GM12878 (cell line): ENCODE measurements around the gene BHLHE41.

ENCODE experiments used
- BHLHE40 ChIP-seq, 2 experiments: fragments of 450-650 bp in 1 of 2; IDR thresholded peaks; 2 replicates each; pipeline ENCODE4 v1.6.1; 2011 to 2017; ENCODE audit warnings: low read depth in 2 of 2, borderline replicate concordance in 1 of 2, improper control_type of control experiment in 1 of 2, low read length in 1 of 2, mild to moderate bottlenecking in 1 of 2
- CEBPZ ChIP-seq: fragments of 150-350 bp; IDR thresholded peaks from 2 replicates; pipeline ENCODE4 v1.6.1; 2016; ENCODE audit warnings: low read depth, low read length
- JUNB ChIP-seq: IDR thresholded peaks from 2 replicates; pipeline ENCODE4 v1.6.1; 2016; ENCODE audit warnings: antibody characterized with exemption, mild to moderate bottlenecking
- NFYB ChIP-seq: IDR thresholded peaks from 2 replicates; pipeline ENCODE4 v1.6.1; 2011; ENCODE audit warnings: low read depth, mild to moderate bottlenecking, low read length, improper control_type of control experiment, moderate library complexity; ENCODE audit not compliant: insufficient read depth
- POLR2A ChIP-seq: IDR thresholded peaks from 2 replicates; pipeline ENCODE4 v1.6.1; 2011; ENCODE audit warnings: low read depth, mild to moderate bottlenecking, low read length
- RAD21 ChIP-seq: IDR thresholded peaks from 2 replicates; pipeline ENCODE4 v1.6.1; 2011; ENCODE audit warnings: mild to moderate bottlenecking, low read depth, low read length, moderate library complexity; ENCODE audit not compliant: insufficient read depth
- RCOR1 ChIP-seq: conservative IDR thresholded peaks from 2 replicates; pipeline ENCODE4 v1.6.1; 2012; ENCODE audit warnings: low read depth, low read length, improper control_type of control experiment
- REST ChIP-seq: IDR thresholded peaks from 2 replicates; pipeline ENCODE4 v1.6.1; 2012; ENCODE audit warnings: mild to moderate bottlenecking, low read depth, low read length
- ZNF217 ChIP-seq: fragments of 450-650 bp; IDR thresholded peaks from 2 replicates; pipeline ENCODE4 v1.6.1; 2017; ENCODE audit warnings: antibody characterized with exemption, mild to moderate bottlenecking
- TF ChIP-seq, protein P1 (sequence below), 3 experiments: IDR thresholded peaks in 2 of 3; conservative IDR thresholded peaks in 1 of 3; 2 replicates each; pipeline ENCODE4 v1.5.1; 2011; ENCODE audit warnings: low read depth in 3 of 3, low read length in 3 of 3, mild to moderate bottlenecking in 3 of 3, control low read depth in 2 of 3, moderate library complexity in 2 of 3, inconsistent platforms in 1 of 3, mixed read lengths in 1 of 3; ENCODE audit not compliant: control insufficient read depth in 2 of 3, insufficient read depth in 1 of 3; ENCODE audit errors: extremely low read depth in 1 of 3

- TF ChIP-seq, protein P1, sequence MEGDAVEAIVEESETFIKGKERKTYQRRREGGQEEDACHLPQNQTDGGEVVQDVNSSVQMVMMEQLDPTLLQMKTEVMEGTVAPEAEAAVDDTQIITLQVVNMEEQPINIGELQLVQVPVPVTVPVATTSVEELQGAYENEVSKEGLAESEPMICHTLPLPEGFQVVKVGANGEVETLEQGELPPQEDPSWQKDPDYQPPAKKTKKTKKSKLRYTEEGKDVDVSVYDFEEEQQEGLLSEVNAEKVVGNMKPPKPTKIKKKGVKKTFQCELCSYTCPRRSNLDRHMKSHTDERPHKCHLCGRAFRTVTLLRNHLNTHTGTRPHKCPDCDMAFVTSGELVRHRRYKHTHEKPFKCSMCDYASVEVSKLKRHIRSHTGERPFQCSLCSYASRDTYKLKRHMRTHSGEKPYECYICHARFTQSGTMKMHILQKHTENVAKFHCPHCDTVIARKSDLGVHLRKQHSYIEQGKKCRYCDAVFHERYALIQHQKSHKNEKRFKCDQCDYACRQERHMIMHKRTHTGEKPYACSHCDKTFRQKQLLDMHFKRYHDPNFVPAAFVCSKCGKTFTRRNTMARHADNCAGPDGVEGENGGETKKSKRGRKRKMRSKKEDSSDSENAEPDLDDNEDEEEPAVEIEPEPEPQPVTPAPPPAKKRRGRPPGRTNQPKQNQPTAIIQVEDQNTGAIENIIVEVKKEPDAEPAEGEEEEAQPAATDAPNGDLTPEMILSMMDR (IDR thresholded peaks at IDR 0.05 in 2 of 3, conservative IDR thresholded peaks at IDR 0.05 in 1 of 3; ENCODE audit: control insufficient read depth in 2 of 3, extremely low read depth in 1 of 3, insufficient read depth in 1 of 3, low read depth in 3 of 3, low read length in 3 of 3) = no peak
- TF ChIP-seq ZNF217 (no peak), BHLHE40 (IDR thresholded peaks at IDR 0.05; ENCODE audit: borderline replicate concordance in 1 of 2, low read depth in 2 of 2, low read length in 1 of 2) (no peak), REST (no peak), POLR2A (no peak), RAD21 (no peak), CEBPZ (no peak), NFYB (no peak), JUNB (no peak), RCOR1 (no peak)
Measured at GRCh38 chr12:26118308-26118707, 6.5 kb downstream of the BHLHE41 start.
